ENCODE results near the gene SPCS1.

DNA sequence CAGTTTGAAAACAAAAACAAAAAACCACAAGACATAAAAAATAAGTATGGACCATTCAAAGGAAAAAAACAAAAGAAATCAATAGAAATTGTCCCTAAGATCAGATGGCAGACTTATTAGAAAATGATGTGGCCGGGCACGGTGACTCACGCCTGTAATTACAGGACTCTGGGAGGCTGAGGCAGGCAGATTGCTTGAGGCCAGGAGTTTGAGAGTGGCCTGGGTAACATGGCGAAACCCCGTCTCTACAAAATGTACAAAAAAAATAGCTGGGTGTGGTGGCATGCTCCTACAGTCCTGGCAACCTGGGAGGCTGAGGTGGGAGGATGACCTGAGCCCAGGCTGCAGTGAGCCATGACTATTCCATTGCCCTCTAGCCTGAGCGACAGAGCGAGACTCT lies 16.6 kb downstream of the SPCS1 start:
- TF ChIP-seq, protein P1, sequence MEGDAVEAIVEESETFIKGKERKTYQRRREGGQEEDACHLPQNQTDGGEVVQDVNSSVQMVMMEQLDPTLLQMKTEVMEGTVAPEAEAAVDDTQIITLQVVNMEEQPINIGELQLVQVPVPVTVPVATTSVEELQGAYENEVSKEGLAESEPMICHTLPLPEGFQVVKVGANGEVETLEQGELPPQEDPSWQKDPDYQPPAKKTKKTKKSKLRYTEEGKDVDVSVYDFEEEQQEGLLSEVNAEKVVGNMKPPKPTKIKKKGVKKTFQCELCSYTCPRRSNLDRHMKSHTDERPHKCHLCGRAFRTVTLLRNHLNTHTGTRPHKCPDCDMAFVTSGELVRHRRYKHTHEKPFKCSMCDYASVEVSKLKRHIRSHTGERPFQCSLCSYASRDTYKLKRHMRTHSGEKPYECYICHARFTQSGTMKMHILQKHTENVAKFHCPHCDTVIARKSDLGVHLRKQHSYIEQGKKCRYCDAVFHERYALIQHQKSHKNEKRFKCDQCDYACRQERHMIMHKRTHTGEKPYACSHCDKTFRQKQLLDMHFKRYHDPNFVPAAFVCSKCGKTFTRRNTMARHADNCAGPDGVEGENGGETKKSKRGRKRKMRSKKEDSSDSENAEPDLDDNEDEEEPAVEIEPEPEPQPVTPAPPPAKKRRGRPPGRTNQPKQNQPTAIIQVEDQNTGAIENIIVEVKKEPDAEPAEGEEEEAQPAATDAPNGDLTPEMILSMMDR (IDR thresholded peaks at IDR 0.05): no peak
- TF ChIP-seq POLR2A (IDR thresholded peaks at IDR 0.05): no peak
